ENCODE results near the gene GSTM3.
A peak's percentile ranks its signal among the peaks of the same experiment; 100 is the strongest.
"Not testable (repeated sequence)": the region's sequence is repeated elsewhere in the genome, so short reads cannot be mapped to it uniquely, and the experiment has no call there.

GSTM3 gene

DNA sequence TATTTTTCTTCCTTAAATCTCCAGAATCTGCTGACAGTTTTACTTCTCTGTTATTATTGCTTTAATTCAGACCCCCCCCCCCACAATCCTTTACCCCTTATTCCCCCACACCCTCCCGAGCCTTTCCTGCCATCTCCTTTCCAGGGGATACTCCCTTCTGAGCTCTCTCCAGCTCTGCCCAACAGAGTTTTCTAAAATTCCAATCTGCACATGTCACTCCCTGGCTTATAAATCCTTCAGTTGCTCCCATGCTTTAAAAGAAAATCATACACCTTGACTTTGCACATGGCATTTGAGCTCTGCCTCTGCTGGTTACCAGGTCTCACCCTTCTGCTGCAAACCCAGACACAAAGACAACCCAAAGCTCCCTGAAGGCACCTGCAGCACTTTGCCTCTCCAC, 34.6 kb upstream of the GSTM3 start:
- peak; percentile 33 for DNase-seq (ENCODE audit: low read depth, low spot score)

DNA sequence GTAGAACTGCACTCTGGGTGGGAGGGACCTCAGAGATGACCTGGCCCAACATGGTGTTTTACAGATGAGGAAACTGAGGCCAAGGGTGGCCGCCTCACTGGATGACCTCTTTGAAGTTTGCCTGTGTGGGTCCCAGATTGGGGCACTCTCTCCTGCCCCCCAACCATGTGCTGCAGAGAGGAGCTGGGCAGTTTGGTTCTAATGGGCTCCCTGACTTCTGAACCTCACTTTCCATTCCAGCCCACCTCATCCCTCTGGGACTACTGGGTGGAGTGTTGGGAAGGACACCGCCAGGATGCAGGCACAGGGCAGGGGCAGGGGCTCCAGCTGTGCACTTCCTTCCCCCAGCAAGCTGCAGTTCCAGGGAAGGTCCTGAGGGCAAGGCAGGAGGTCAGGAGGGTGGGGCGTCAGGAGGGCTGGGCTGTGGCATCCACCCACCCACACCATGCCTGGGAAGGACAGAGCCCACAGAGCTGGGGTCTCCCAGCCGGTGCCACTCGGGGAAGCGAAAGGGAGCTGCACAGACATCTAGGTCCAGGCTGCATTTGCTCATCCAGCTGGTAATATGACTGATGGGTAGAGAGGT, 33.2 kb upstream of the GSTM3 start:
- DNase-seq (ENCODE audit: low read depth, low spot score) = no peak

DNA sequence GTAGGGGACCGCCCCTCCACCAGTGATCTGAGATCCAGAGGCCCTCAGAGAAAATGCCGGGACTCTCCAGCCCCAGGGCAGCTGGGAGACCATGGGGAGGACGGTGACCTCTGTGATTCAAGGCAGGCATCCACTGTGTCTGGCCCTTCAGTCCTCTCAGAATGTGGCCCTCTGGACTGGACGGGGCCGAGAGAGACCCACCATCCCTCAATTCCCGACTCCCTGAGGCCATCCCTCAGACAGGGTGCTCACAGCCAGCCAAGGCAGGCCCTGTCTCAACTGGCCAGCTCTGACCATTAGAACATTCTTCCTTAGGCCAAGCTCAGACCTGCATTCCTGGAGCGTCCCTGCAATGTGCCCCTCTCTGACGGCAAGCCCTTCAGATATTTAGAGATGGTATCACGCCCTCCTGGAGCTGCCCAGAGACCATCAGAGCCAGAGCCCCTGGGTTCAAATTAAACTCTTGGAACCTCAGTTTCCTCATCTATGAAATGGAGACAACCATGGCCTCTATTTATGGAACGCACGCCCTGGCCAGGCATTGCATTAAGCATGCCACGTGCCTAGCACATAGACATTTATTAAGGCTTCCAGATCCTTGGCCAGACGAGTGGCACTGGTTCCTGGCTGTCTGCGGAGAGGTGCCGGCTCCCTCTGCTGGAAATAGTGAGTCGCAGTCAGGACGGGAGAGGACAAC, 32.5 kb upstream of the GSTM3 start:
- peak; percentile 92 for DNase-seq (ENCODE audit: low read depth, low spot score)

DNA sequence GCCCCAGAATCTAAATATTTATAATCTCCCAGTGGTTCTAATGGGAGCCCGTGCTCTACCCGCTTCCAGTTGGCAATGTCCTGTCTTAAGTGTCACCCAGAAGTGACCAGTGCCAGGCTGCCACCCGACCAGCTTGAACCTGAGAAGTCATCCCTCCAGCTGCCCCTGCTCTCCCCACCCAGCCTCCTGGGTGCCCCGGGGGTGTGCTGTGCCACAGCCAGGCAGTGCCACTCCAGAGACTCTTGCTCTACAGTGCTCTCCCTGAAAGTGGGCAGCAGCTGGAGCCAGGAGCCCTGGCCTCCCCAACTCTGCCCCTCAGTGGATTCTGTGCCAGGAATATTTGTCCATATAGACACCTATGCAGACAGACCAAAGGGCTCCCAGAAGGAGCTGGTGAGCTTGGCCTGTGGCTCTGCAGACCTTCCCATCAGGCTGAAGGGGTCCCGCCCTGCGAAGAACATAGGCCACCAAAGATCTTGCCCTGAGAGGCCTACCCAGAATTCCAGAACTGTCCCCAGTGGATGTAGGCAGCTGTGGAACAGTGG, 31.9 kb upstream of the GSTM3 start:
- DNase-seq (ENCODE audit: low read depth, low spot score) = no peak

DNA sequence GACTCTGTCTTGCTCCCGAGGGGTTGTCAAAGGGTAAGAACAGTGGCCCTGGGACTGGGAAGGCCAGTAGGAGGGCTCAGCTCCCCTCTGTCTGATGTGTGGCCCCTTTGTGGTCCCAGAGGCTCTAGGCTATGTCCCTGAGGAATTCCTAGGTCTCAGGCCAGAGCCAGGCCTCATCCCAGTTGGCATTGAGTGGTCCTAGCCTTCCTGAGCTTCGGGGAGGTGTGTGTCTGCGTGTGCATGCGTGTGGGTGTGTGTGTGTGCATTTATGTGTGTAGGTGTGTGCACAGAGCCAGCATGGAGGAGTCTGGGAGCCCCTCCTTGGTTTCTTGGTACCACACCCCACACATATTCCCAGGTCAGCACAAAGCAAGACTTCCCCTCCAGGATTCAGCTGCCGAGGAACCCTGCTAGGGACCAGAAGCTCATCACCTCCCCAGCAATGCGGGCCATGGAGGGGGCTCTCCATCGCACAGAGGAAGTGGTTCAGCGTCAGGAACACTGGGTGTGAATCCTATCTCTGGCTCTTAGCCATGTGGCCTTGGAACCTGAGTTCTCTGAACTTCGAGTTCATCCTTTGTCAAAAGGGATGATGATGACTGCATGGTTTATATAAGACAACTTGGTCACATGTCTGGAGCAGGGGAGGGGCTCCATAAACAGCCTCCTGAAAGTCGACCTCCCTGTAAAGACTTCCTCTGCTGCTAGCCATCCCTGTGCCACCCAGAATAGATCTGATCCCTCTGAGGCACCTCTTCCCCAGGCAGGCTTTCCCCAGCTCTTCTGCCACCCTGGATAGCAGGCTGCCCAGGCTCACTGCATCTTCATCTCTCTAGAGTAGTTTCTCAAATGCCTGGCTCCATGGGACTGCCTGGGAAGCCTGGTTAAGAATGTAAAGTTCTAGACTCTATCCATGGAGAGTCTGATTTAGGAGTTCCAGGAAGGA, 31.1 kb upstream of the GSTM3 start:
- no peak for DNase-seq (ENCODE audit: low read depth, low spot score)

DNA sequence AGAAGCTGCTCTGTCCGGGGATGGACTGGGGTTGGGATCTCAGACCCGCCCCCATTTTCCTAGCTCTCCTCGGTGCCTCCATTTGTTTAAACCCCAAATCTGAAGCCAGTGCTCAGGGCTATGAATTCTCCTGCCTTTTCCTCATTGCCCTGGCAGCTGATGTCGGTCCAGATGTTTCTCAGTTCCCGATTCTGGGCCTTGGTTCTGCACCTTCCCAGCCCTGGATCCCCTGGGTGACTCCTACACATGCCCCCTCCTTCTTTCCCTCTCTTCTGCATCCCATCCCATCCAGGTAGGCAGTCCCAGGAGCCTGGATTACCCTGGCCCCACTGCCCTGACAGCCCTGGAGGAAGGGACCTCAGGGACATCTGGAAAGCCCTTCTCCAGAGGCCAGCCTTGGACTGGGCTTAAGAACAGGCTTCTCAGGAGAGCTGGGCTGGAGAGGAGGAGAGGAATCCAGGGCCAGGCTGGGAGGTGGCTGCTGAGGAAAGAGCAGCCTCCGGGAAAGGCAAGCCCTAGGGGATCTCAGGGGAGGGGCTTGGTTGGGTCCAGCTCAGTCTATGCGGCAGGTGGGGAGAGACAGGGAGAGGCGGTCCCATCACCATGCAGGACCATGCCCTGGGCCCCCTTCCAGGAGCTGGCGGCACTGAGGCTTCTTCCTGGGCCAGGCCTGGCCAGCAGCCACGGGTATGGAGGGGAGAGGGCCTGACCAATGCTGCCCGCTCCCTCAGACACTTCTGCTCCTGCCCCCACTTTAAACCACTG, 29.7 kb upstream of the GSTM3 start:
- peak; percentile 47 for DNase-seq (ENCODE audit: low read depth, low spot score)

DNA sequence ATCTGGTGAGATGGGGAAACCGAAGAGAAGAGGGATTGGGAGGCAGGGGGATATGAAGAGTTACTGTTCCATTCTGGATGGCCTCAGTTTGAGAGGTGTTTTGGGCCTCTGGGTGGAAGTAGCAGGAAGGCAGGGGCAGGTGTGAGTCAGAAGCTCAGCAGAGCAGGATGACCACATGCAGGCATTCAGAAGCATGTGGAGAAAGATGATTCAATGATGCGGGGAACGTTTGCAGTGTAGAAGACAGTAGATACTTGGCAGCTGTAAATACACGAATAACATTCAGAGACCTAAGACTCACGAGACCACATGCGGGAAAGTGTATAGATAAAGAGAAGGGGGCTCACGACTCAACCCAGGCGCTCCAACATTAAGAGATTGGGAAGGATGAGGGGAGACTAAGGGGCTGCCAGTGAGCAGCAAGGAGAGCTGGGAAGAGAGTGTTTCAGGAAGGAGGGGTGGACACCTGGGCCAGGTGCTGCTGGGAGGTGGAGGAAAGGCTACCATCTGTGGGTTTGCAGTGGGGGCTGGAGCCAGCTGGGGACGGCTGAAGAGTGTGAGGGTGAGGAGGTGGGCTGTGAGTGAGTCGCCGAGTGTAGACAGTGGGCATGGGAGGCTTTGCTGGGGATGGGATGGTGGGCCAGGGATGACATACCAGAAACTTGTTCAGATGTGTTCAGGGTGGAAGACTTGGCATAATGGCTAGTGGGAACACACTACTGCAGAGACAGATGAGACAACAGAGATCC, 28.7 kb upstream of the GSTM3 start:
- peak; percentile 52 for DNase-seq (ENCODE audit: low read depth, low spot score)

DNA sequence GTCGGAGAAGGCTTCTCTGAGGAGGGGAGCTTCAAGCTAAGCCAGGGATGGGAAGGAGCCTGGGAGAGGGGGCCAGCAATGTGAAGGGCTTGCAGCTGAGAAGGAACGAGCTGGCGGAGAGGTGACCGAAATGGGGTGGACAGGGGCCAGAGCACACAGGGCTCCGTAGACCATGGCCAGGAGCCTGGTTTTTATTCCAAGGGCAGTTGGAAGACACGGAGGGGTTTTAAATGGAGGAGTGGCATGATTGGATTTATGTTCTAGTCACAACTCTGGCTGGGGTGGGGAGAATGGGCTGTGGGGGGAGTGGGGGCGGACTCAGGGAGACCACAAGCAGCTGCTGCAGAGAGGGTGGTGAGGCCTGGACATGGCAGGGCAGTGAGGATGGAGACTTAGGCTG, 28.0 kb upstream of the GSTM3 start:
- DNase-seq (ENCODE audit: low read depth, low spot score) = no peak

DNA sequence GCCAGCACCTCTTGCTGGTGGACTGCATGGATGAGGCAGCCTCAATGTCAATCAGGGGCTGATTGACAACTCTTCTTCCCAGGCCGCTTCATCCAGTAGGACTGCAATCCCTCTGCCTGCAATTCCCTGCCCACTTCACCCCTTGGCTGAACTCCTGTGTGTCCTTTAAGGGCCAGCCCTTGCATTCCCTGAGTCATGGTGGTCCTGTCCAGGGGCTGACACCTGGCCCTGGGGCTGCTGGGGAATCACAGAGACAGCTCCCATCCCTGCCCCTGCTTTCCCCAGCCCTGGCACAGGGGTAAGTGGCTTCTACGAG, 27.5 kb upstream of the GSTM3 start:
- no peak for DNase-seq (ENCODE audit: low read depth, low spot score)

DNA sequence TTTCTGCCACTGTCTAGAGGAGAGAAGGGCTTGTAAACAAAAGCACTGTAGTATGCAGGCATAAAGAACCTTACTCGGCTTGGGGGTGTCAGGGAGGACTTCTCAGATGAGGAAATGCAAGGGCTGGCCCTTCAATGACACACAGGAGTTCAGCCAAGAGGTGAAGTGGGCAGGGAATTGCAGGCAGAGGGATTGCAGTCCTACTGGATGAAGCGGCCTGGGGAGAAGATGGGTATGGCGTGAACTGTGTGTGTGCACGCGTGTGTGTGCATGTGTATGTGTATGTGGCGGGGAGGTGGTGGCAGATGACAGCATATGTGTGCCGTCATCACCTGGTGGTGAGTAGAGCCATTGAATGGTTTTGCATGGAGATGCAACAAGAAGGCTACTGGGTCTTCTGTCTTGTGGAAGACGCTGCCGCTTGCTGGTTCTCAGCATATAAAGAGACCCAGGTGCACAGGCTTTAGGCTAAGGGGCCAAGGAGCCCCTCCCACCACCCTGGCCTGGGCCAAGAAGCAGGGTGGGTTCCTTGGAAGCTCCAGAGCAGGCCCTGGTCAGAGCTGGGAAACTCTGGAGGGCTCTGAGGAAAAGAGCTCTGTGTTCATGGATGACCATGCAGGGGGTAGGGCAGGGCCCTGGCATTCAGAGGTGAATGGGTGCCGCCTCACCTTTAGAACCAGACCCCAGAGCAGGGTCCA, 26.9 kb upstream of the GSTM3 start:
- DNase-seq (ENCODE audit: low read depth, low spot score) = no peak

DNA sequence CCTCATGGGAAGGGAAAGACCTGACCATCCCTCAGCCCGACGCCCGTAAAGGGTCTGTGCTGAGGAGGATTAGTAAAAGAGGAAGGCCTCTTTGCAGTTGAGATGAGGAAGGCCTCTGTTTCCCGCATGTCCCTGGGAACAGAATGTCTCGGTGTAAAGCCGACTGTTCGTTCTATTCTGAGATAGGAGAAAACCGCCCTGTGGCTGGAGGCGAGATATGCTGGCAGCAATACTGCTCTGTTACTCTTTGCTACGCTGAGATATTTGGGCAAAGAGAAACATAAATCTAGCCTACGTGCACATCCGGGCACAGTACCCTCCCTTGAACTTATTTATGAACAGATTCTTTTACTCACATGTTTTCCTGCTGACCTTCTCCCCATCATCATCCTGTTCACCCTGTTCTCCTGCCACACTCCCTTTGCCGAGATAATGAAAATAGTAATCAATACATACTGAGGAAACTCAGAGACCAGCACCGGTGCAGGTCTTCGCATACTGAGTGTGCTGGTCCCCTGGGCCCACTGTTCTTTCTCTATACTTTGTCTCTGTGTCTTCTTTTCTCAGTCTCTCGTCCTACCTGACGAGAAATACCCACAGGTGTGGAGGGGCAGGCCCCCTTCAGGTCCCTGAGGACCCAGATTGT, 26.3 kb upstream of the GSTM3 start:
- DNase-seq (ENCODE audit: low read depth, low spot score) = not testable (repeated sequence)

DNA sequence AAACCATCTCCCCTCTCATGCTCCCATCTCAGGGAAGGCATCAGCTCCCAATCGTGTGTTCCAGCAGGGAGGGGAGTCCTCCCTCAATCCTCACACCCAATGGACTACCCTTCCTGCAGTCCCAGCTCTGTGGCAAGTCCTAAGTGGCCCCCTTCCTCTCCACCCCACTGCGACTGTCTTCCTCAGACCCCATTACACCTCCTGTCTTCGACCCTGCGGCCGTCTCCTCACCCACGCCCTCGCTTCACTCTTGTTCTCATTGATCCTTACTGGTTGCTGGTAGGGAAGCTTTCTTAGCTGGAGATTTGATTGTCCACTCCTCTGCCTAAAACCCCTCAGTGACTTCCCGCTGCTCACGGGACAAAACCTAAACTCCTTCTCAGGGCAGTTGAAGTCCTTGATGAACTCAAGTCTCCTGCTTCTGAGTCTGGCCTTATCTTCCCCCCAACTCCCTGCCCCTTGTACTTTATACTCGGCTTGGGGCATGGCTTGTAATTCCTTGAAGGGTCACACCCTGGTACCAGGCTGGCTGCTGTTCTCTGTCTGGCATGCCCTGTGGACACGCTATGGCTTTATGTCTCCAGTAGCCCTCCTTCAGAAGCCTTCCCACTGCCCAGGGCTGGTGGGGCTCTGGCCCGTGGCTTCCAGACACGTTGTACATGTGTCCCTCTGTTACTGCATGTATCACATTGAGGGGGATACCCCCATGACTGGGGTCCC, 25.2 kb upstream of the GSTM3 start:
- DNase-seq (ENCODE audit: low read depth, low spot score) = no peak

DNA sequence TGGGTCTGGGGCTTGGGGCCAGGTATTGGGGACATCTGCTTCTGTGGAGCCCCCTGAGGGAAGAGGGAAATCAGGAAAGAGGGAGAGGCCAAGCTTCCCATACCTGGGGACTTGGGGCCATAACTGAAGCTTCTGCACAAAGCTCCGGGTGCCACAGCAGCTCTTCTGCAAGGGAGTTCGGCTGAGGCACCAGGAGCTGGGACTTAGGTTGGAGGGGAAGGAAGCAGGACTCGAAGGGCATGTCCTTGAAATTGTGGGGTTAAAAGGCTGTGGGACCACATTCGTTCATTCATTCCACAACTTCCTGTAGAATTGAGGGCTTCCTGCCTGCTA, 24.6 kb upstream of the GSTM3 start:
- no peak for DNase-seq (ENCODE audit: low read depth, low spot score)

DNA sequence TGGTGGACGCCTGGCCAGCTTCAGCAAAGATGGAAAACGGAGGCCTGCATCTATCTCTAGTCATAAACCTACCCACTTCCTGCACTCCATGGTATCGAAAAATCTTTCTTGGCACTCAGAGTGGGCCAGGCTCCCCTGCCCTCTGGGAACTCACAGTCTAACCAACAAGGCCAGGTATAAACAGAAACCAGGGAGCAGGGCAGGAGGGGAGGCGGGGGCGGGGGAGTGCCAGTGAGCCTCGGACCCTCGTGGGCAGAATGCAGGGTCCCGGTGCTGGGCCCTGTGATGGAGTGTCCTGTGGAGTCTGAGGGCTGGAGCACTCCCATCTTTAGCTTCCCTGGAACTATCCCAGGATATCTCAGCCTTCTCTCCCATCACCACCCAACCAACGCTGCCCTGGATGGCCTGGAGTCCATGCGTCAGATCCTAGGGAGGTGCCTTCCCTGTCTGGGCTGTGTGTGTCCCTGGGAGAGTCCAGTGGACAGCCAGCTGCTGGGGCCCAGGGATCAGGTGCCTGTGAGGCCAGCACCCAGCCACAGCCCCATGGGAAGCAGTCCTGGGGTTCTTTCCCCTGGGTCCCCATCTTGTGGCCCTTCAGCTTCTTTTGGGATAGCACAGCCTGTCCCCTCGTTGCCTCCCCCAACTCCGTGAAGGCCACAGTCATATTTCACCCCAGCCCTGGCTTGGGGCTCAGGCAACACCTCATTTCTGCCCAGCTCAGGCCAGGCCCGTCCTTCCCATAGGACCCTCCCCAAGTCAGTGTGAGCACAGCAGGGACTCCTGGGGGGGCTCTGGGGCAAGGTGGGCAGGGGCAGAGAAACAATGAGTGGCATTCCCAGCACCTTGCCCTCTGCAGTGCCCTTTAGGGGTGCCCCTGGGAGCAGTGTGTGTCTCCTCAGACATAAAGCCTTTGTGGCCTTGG, 24.0 kb upstream of the GSTM3 start:
- no peak for DNase-seq (ENCODE audit: low read depth, low spot score)

DNA sequence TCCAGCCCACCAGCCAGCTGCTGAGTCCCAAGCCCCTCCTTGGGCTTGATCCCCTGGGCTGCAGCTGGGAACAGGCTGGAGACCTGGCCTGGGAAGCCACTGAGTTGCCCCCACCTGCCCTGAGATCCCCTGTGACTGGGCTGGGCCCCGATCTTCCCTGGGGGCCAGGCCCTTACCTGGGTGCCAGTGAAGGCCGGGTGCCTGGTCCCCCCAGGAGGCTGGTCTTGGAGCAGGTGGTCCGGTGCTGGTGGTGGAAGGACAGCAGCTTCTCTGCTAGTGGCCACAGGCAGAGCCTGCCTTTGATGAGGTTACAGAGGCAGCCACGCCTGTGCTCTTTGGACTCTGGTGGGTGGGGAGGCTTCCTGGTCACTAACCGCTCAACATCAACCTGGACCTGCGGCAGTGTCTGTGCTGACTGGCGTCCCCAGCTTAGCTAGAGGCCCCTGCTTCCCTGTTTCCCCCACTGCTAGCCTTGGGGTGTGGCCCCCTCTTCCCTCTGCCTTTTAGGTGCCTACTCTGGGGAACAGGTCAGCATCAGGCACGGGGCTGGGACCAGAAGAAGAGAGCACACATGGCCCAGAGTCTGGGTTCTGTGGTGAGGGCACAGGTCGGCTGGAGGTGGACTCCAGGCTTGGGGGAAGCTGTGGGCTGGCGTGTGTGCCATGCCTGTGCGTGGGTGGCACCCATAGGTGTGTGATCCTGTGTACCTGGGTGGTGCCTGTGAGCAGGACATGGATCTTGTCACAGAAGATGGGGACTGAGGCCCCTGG, 23.0 kb upstream of the GSTM3 start, which contains the start of gene EPS8L3:
Gene EPS8L3 (minus strand): TSS at position 278 of the 770 bp plus-strand sequence. CDS start 2,174 bp downstream, outside the sequence.
- DNase-seq (ENCODE audit: low read depth, low spot score) = no peak

DNA sequence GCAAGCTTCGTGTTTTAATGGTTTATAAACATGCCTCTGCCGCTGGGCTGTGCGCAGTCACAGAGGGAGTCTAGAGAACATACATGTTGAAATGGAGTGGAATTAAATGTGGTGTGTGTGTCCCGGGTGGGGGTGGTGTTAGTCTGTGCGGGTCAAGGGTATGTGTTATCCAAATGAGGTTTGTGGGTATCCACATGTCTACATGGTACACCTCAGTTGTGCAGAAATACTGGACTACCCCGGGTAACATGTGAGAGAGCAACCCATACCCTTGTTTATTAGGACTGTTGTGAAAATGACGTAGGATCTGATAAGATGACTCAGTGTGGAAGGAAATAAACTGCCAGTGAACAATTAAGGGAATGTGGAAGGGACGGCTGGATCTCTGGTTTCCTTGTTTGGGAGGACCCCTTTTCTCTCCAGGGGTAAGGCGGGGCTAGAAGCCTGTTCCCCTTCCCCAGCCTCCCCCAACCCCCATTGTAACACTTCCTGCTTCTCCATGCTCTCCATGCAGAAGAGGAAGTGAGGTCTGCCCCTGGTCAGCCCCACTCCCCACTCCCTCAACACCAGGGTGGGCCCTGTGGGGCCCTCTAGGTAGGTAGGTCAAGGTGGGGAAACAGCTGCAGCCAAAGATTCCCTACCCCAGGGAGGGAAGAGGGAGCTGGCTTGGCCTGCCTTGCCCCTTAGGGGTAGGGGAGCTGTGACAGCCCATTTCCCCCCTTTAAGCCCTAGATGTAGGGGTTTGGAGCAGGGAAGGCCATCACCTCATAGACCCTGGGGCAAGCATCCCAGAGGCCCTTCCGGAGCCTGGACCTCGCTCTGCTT, 22.2 kb upstream of the GSTM3 start:
- DNase-seq (ENCODE audit: low read depth, low spot score) = peak; percentile 67
